ENCODE results near the gene PDE1C.

- no peak for TF ChIP-seq CTCF (IDR thresholded peaks at IDR 0.05)
- no peak for TF ChIP-seq ZFX (IDR thresholded peaks at IDR 0.05; ENCODE audit: borderline replicate concordance)
These were observed 45.6 kb upstream of the PDE1C start for GRCh38 chr7:32115831-32116230.
